GM18951 (cell line): ENCODE measurements around the gene PTH2.

ENCODE experiments used
- POLR2A ChIP-seq: IDR thresholded peaks from 4 replicates; pipeline ENCODE4 v1.6.1; 2011; ENCODE audit warnings: mild to moderate bottlenecking; ENCODE audit not compliant: insufficient read length, insufficient read depth; ENCODE audit errors: extremely low read depth
- in situ Hi-C: fragments of 300-500 bp; cut with MboI; formaldehyde crosslinking; loops from one replicate; pipeline ENCODE4 v1.12.0; 2022; ENCODE audit warnings: low sequenced_read_pairs, mixed read lengths, inconsistent platforms; ENCODE audit not compliant: unreplicated experiment

The PTH2 gene

GRCh38 chr19:49432141-49433073 is 9.2 kb upstream of the PTH2 start:
- in situ Hi-C loops: no loop called here
- TF ChIP-seq POLR2A: no peak

- TF ChIP-seq POLR2A: no peak
- in situ Hi-C loops: no loop called here
Observed at GRCh38 chr19:49431330-49431749, 8.1 kb upstream of the PTH2 start.

- TF ChIP-seq POLR2A: no peak
- in situ Hi-C loops: no loop called here
Observed at GRCh38 chr19:49430678-49431329, 7.6 kb upstream of the PTH2 start.

- TF ChIP-seq POLR2A: no peak
- in situ Hi-C loops: no loop called here
Observed at GRCh38 chr19:49430172-49430677, 7.0 kb upstream of the PTH2 start.

- no peak for TF ChIP-seq POLR2A
- in situ Hi-C loops: no loop called here
Observed at GRCh38 chr19:49428547-49429451, 5.6 kb upstream of the PTH2 start.

GRCh38 chr19:49427855-49428546 is 4.8 kb upstream of the PTH2 start:
- no peak for TF ChIP-seq POLR2A
- in situ Hi-C loops: no loop called here

- TF ChIP-seq POLR2A: no peak
- in situ Hi-C loops: no loop called here
Observed at GRCh38 chr19:49427339-49427738, 4.1 kb upstream of the PTH2 start.

- in situ Hi-C loops: no loop called here
- TF ChIP-seq POLR2A: no peak
Observed at GRCh38 chr19:49425922-49426592, 2.8 kb upstream of the PTH2 start.

- in situ Hi-C loops: no loop called here
- TF ChIP-seq POLR2A: no peak
Observed at GRCh38 chr19:49425178-49425577, 1.9 kb upstream of the PTH2 start, which contains the start of gene GFY. Gene GFY, plus strand, starts transcription at chr19:49425388. Its CDS starts 1,043 bp downstream, at chr19:49426431.

- TF ChIP-seq POLR2A: no peak
- in situ Hi-C loops: no loop called here
Observed at GRCh38 chr19:49423985-49424303, 703 bp upstream of the PTH2 start.

- in situ Hi-C loops: no loop called here
- no peak for TF ChIP-seq POLR2A
Observed at GRCh38 chr19:49422407-49423070, 702 bp downstream of the PTH2 start.
